ENCODE measurements around the gene ARMC2. TPM values are rescaled to one million over a fixed set of nuclear protein-coding genes. Genes with fewer than 3 reads are reported as not detected.

ARMC2 gene
- polyA plus RNA-seq, 3 donors, result 1.7 to 7.4 (median 3.5) TPM

GRCh38 chr6:108937170-108937569 is 88.9 kb downstream of the ARMC2 start:
- Mint-ChIP-seq H3K4me3 (no peak overlapping the region), H3K27ac (no peak overlapping the region), H3K9me3 (peaks cover 0 to 4% (median 0%) of the 10 kb centered on the region in 7 donors), H3K36me3 (no peaks in the 10 kb centered on the region), H3K4me1 (peaks cover 3% of the 10 kb centered on the region), H3K27me3 (ENCODE audit: low read depth in 3 of 3) (peaks cover 0 to 2% (median under 1%) of the 10 kb centered on the region in 3 donors)
- H3K36me3 ChIP-seq (replicated peaks in 1 of 2; ENCODE audit: control insufficient read depth in 1 of 2, insufficient read depth in 2 of 2, low read length in 2 of 2), result no peaks in the 10 kb centered on the region
- no peak for DNase-seq
- no peaks in the 10 kb centered on the region for H3K9me3 ChIP-seq (replicated peaks in 1 of 2; ENCODE audit: control insufficient read depth in 1 of 2, insufficient read depth in 1 of 2, low read length in 2 of 2)
- H3K9ac ChIP-seq (ENCODE audit: insufficient read depth, low read length, poor library complexity, severe bottlenecking), result no peak overlapping the region
- TF ChIP-seq CTCF (IDR thresholded peaks at IDR 0.05), result no peak
- H3K4me2 ChIP-seq (replicated peaks; ENCODE audit: extremely low read depth, low read length, poor library complexity, severe bottlenecking), result no peak overlapping the region
- no peaks in the 10 kb centered on the region for H3K27me3 ChIP-seq (ENCODE audit: control insufficient read depth in 2 of 2, insufficient read depth in 2 of 2, low read length in 2 of 2)
- intact Hi-C loops (cut with micrococcal nuclease), result no loop called here
- peaks cover 0 to 5% of the 10 kb centered on the region in 2 donors for H3K4me1 ChIP-seq (ENCODE audit: control insufficient read depth in 1 of 2, insufficient read depth in 2 of 2, low read length in 2 of 2)
- WGBS (ENCODE audit: insufficient coverage), result no CpG with 5 or more reads among the region's 1 CpG
- no peak overlapping the region for H3K4me3 ChIP-seq (replicated peaks in 1 of 3; ENCODE audit: low read depth in 2 of 3, low read length in 3 of 3)
- H3K79me2 ChIP-seq (ENCODE audit: insufficient read depth, low read length), result no peaks in the 10 kb centered on the region
- no peaks in the 10 kb centered on the region for H4K20me1 ChIP-seq (ENCODE audit: insufficient read depth, low read length)
- H3K27ac ChIP-seq (ENCODE audit: low read depth in 1 of 2, low read length in 2 of 2), result no peak overlapping the region
- no peak overlapping the region for H2AFZ ChIP-seq (ENCODE audit: insufficient read depth, low read depth, low read length, poor library complexity, severe bottlenecking)

GRCh38 chr6:108940741-108941140 is 92.5 kb downstream of the ARMC2 start:
- no peaks in the 10 kb centered on the region for H3K79me2 ChIP-seq (ENCODE audit: insufficient read depth, low read length)
- intact Hi-C loops (cut with micrococcal nuclease), result no loop called here
- no peak overlapping the region for H3K4me2 ChIP-seq (replicated peaks; ENCODE audit: extremely low read depth, low read length, poor library complexity, severe bottlenecking)
- Mint-ChIP-seq H3K27me3 (ENCODE audit: low read depth in 3 of 3) (peaks cover 0 to 2% (median 0%) of the 10 kb centered on the region in 3 donors), H3K4me1 (peaks cover 12% of the 10 kb centered on the region), H3K4me3 (no peak overlapping the region), H3K9me3 (peaks cover 0 to 4% (median 0%) of the 10 kb centered on the region in 7 donors), H3K36me3 (no peaks in the 10 kb centered on the region), H3K27ac (no peak overlapping the region)
- H3K27me3 ChIP-seq (ENCODE audit: control insufficient read depth in 2 of 2, insufficient read depth in 2 of 2, low read length in 2 of 2), result no peaks in the 10 kb centered on the region
- no peak overlapping the region for H3K27ac ChIP-seq (ENCODE audit: low read depth in 1 of 2, low read length in 2 of 2)
- no peaks in the 10 kb centered on the region for H3K9me3 ChIP-seq (replicated peaks in 1 of 2; ENCODE audit: control insufficient read depth in 1 of 2, insufficient read depth in 1 of 2, low read length in 2 of 2)
- 100% methylated on average over 1 of the region's 5 CpGs for WGBS (ENCODE audit: insufficient coverage)
- no peak for TF ChIP-seq CTCF (IDR thresholded peaks at IDR 0.05)
- peaks cover 3 to 14% of the 10 kb centered on the region in 2 donors for H3K4me1 ChIP-seq (ENCODE audit: control insufficient read depth in 1 of 2, insufficient read depth in 2 of 2, low read length in 2 of 2)
- H2AFZ ChIP-seq (ENCODE audit: insufficient read depth, low read depth, low read length, poor library complexity, severe bottlenecking), result no peak overlapping the region
- no peaks in the 10 kb centered on the region for H4K20me1 ChIP-seq (ENCODE audit: insufficient read depth, low read length)
- H3K36me3 ChIP-seq (replicated peaks in 1 of 2; ENCODE audit: control insufficient read depth in 1 of 2, insufficient read depth in 2 of 2, low read length in 2 of 2), result no peaks in the 10 kb centered on the region
- no peak overlapping the region for H3K9ac ChIP-seq (ENCODE audit: insufficient read depth, low read length, poor library complexity, severe bottlenecking)
- H3K4me3 ChIP-seq (replicated peaks in 1 of 3; ENCODE audit: low read depth in 2 of 3, low read length in 3 of 3), result no peak overlapping the region
- DNase-seq, result no peak

Measured in CD14-positive monocyte (primary cell).